HepG2 (cell line): Measurements from ENCODE around the gene PHF14. TPM values are rescaled to one million over a fixed set of nuclear protein-coding genes. Genes with fewer than 3 reads are reported as not detected.

Experiments
- ATAC-seq: fragments of 200-7000 bp; cut with Tn5 transposase; 3 replicates; pipeline ENCODE4 v1.9.1; 2020; ENCODE audit warnings: mild to moderate bottlenecking, moderate library complexity
- BruUV-seq: library from RNA; stranded (reverse); fragments of 400-500 nt; replicated peaks from 2 replicates; lab custom pipeline; 2021; lab: Mats Ljungman, UMichigan
- CTCF ChIA-PET: fragments of 300-600 bp; formaldehyde crosslinking; extraction: SDS; loops from one replicate; lab custom pipeline; 2021; ENCODE audit warnings: low total read pairs, inconsistent platforms, low intra/inter-chr PET ratio; lab: Yijun Ruan, JAX
- POLR2A ChIA-PET: fragments of 350-600 bp; sonication (Branson Sonifier 250); formaldehyde crosslinking; loops from one replicate; lab custom pipeline; 2020; ENCODE audit warnings: antibody characterized with exemption, inconsistent platforms; lab: Yijun Ruan, JAX
- DNase-seq: peaks from one replicate; pipeline ENCODE4 v3.0.0-alpha.2; 2015; ENCODE audit warnings: low spot score
- FAIRE-seq: peaks from 3 replicates; lab custom pipeline; 2011; peaks lifted over from hg19 to GRCh38; lab: Jason Lieb, UNC
- H2AFZ ChIP-seq: one replicate; pipeline ENCODE4 v1.6.1; 2011; ENCODE audit warnings: low read length, inconsistent platforms
- H3K27ac ChIP-seq: fragments of 300-600 bp; 3 replicates; pipeline ENCODE4 v1.8.0; 2011; ENCODE audit warnings: mixed run types, mild to moderate bottlenecking, mixed read lengths, low read length, inconsistent platforms; ENCODE audit not compliant: insufficient read depth; ENCODE audit errors: extremely low read length
- H3K27me3 ChIP-seq, 2 experiments: fragments of 200-600 bp in 1 of 2; 2 replicates in 1 of 2; 3 replicates in 1 of 2; pipeline versions ENCODE4 v1.6.0 to v1.8.0; 2011; ENCODE audit warnings: low read length in 2 of 2, mild to moderate bottlenecking in 2 of 2, moderate library complexity in 2 of 2, inconsistent platforms in 1 of 2; ENCODE audit not compliant: insufficient read depth in 2 of 2, control insufficient read depth in 1 of 2
- H3K36me3 ChIP-seq, 2 experiments: fragments of 200-600 bp in 1 of 2; replicated peaks in 1 of 2; 2 replicates in 1 of 2; 3 replicates in 1 of 2; pipeline versions ENCODE4 v1.5.1 to v1.8.0; 2011; ENCODE audit warnings: low read length in 2 of 2, inconsistent platforms in 1 of 2; ENCODE audit not compliant: insufficient read depth in 2 of 2, control insufficient read depth in 1 of 2
- H3K4me1 ChIP-seq: 2 replicates; pipeline ENCODE4 v1.5.1; 2012; ENCODE audit warnings: low read length, inconsistent platforms; ENCODE audit not compliant: insufficient read depth
- H3K4me2 ChIP-seq: 2 replicates; pipeline ENCODE4 v1.6.0; 2011; ENCODE audit warnings: low read depth, low read length, inconsistent platforms
- H3K4me3 ChIP-seq, 3 experiments: fragments of 200-600 bp in 1 of 3; sonication (generic), shearing (Covaris generic) in 1 of 3; replicated peaks in 1 of 3; 2 replicates each; pipeline ENCODE4 v1.5.1; 2011 to 2016; ENCODE audit warnings: low read length in 3 of 3, inconsistent platforms in 2 of 3, low read depth in 2 of 3, mild to moderate bottlenecking in 2 of 3, control low read depth in 1 of 3, mixed read lengths in 1 of 3; ENCODE audit not compliant: insufficient read depth in 1 of 3
- H3K79me2 ChIP-seq: one replicate; pipeline ENCODE4 v1.6.1; 2011; ENCODE audit warnings: low read length, inconsistent platforms; ENCODE audit not compliant: insufficient read depth
- H3K9ac ChIP-seq: 2 replicates; pipeline ENCODE4 v1.6.0; 2011; ENCODE audit warnings: mild to moderate bottlenecking, low read depth, low read length, inconsistent platforms; ENCODE audit not compliant: insufficient read depth
- H3K9me3 ChIP-seq: 2 replicates; pipeline ENCODE4 v1.5.1; 2012; ENCODE audit warnings: mild to moderate bottlenecking, low read length
- H4K20me1 ChIP-seq: 2 replicates; pipeline ENCODE4 v1.6.0; 2011; ENCODE audit warnings: inconsistent platforms, mild to moderate bottlenecking, low read length, moderate library complexity; ENCODE audit not compliant: insufficient read depth
- CEBPB ChIP-seq: IDR thresholded peaks from 2 replicates; pipeline ENCODE4 v1.6.1; 2011; ENCODE audit warnings: low read depth, low read length, improper control_type of control experiment, borderline replicate concordance
- HOXA9 ChIP-seq: sonication (generic); formaldehyde crosslinking; IDR thresholded peaks from 2 replicates; pipeline ENCODE4 v1.8.1; 2022; ENCODE audit warnings: missing genetic modification reagents, mild to moderate bottlenecking, moderate library complexity, borderline replicate concordance
- KDM1A ChIP-seq: IDR thresholded peaks from 2 replicates; pipeline ENCODE4 v1.6.1; 2016; ENCODE audit warnings: missing compliant biosample characterization
- NPAS2 ChIP-seq: sonication (generic); formaldehyde crosslinking; IDR thresholded peaks from 2 replicates; pipeline ENCODE4 v1.8.0; 2022; ENCODE audit warnings: mild to moderate bottlenecking, missing genetic modification reagents, borderline replicate concordance
- NR2F6 ChIP-seq, 2 experiments: IDR thresholded peaks; 2 replicates each; pipeline ENCODE4 v1.6.1; 2016; ENCODE audit warnings: antibody characterized with exemption in 1 of 2, mild to moderate bottlenecking in 1 of 2
- XRCC5 ChIP-seq: fragments of 200-400 bp; formaldehyde crosslinking; optimal IDR thresholded peaks from 2 replicates; pipeline ENCODE3; 2017; ENCODE audit warnings: mild to moderate bottlenecking, low read length
- ZNF350 ChIP-seq: sonication (generic); formaldehyde crosslinking; IDR thresholded peaks from 2 replicates; pipeline ENCODE4 v1.4.0; 2020; ENCODE audit warnings: mild to moderate bottlenecking, low read depth, missing genetic modification reagents, borderline replicate concordance
- ZNF547 ChIP-seq: sonication (generic); formaldehyde crosslinking; IDR thresholded peaks from 2 replicates; pipeline ENCODE4 v1.5.1; 2020; ENCODE audit warnings: mild to moderate bottlenecking, missing genetic modification reagents
- WGBS: methylation state at CpG from one replicate; pipeline ENCODE4 v1.1.6; 2017; ENCODE audit warnings: low lambda C conversion rate; 5-methylcytosine and 5-hydroxymethylcytosine counted together
- in situ Hi-C: cut with HindIII; loops from 2 replicates; pipeline ENCODE4 v1.10.0; 2017; ENCODE audit warnings: low pct_unique_long_range_greater_than_20kb; ENCODE audit not compliant: extremely low pct_ligation_motif_present
- intact Hi-C: fragments of 100-400 bp; cut with micrococcal nuclease; formaldehyde crosslinking; loops from one replicate; pipeline ENCODE4 v1.10.0; 2022; ENCODE audit not compliant: unreplicated experiment
- polyA plus RNA-seq, 8 experiments: library from polyadenylated mRNA; depleted of rRNA in 3 of 8; stranded (reverse) in 7 of 8; unstranded in 1 of 8; fragments of >200 nt; fragmentation: Illumina TruSeq in 4 of 8; extraction: Trizol in 4 of 8; gene quantifications; 2 replicates each; pipeline versions ENCODE4 v1.2.1 to v1.2.3, GENCODE V29; 2011 to 2016; ENCODE audit warnings: low read depth in 4 of 8, missing spikeins in 1 of 8, mixed read lengths in 1 of 8; ENCODE audit not compliant: insufficient read depth in 1 of 8
- total RNA-seq, 5 experiments: library from RNA; depleted of rRNA; stranded (reverse); fragments of >200 nt; fragmentation: Illumina TruSeq; extraction: Trizol; gene quantifications; 2 replicates each; pipeline ENCODE4 v1.2.3, GENCODE V29; 2016; ENCODE audit warnings: low read depth in 1 of 5
- TF ChIP-seq, protein P1 (sequence below): sonication (generic); formaldehyde crosslinking; IDR thresholded peaks from 2 replicates; pipeline ENCODE4 v1.4.0; 2020; ENCODE audit warnings: missing genetic modification reagents
- TF ChIP-seq, protein P2 (sequence below): sonication (generic); formaldehyde crosslinking; IDR thresholded peaks from 2 replicates; pipeline ENCODE4 v1.8.0; 2022; ENCODE audit warnings: mild to moderate bottlenecking, missing genetic modification reagents, borderline replicate concordance

Gene PHF14
- total and polyA plus RNA-seq, 2 of the 13 experiments (the other 11 are each of a cell fraction or from before 2014, with no cell fraction given): 18.9 to 68.7 TPM

DNA sequence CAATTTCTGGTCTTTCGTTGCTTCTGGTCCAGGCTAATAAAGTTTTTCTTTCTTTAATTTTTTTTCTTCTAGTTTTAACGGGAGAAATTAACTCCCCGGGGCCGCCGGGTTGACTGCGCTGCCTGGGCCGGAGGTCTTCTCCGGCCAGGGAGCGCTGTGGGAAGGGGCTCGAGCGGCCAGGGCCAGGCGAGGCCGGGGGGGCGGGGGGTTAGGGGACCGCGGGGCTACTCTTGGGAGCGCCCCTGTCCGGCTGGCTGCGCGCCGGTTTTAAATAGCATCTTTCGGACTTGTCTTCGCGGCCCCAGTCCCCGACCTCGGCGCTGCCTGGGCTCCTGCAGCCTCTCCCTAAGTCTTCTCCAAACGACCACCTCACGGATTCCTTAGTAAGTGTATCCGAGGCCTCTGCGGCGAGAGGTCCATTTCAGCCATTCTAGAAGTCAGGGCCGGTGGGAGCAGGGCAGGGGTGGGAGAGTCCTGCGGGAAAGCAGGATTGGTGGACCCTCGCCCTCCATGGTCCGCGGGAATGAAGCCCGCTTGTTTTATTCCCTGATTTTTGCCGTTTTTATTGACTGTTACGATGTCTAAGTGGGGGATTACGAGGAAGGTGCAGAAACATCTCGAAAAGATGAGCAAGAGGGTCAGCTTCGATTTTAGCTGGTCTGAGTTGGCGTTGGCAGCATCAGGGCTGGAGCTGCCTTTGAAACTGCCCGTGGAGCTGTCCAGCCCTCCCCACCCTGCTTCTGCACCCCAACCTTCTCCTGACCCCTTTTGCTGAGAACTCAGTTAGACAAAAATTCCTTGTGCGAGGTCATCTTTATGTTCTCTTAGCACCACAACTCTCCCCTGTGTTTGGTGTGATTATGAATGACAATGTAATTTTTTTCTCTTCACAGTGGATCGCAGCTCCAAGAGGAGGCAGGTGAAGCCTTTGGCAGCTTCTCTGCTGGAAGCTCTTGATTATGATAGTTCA lies 555 bp downstream of the PHF14 start (continued):
- no peak for TF ChIP-seq ZNF350 (CRISPR knock-in tag)
- 0 out of 2 replicates have a peak, but pooled peaks have one; percentile 3 for TF ChIP-seq ZNF547 (CRISPR knock-in tag)
- no peak for TF ChIP-seq HOXA9 (CRISPR knock-in tag)
- no peak for TF ChIP-seq NR2F6 (IDR thresholded peaks at IDR 0.05)
- TF ChIP-seq NR2F6 (CRISPR knock-in tag; IDR thresholded peaks at IDR 0.05): 0 out of 2 replicates have a peak, but pooled peaks have one; percentile 6
- no peak for TF ChIP-seq CEBPB
- TF ChIP-seq XRCC5: no peak

DNA sequence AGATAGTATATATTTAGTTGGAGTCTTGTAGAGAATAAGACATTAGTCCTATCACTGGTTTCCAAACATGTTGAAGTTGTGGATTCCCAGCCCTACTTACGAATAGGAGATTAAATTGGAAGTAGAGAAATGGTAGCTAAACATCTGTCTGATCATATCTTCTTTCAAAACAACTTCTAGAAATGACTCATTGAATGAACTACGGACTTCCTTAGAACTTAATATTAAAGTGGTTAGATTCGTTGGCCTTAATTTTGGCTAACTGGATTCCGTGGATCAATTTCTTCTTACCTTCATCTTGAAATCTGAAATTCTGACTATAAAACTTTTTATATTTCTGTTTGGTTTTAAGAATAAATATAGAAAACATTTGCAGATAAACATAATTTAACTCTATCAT lies 3.4 kb downstream of the PHF14 start:
- FAIRE-seq: no peak
- peaks cover 0 to 10% of the 10 kb centered on the region in 2 experiments; a peak in 1 of 5 replicates for H3K36me3 ChIP-seq
- H3K27me3 ChIP-seq: no peaks in the 10 kb centered on the region; a peak in 1 of 5 replicates
- no peak for DNase-seq
- in situ Hi-C loops (no loop called here), intact Hi-C loops (loop anchor here (2.0 kb wide), 1 partner anchor 62 kb away; no protein-coding TSS in a partner anchor)
- H3K27ac ChIP-seq: no peak overlapping the region
- WGBS: 89% methylated on average over 4 of the region's 4 CpGs
- no peak for ATAC-seq
- peaks cover 46% of the 10 kb centered on the region for H3K4me1 ChIP-seq
- peak overlapping the region; percentile 91 for H3K4me2 ChIP-seq
- H3K9ac ChIP-seq: no peak overlapping the region
- H3K4me3 ChIP-seq: no peak overlapping the region
- no peak overlapping the region for H2AFZ ChIP-seq
- BruUV-seq: no TSS peak
- H3K79me2 ChIP-seq: peaks cover 67% of the 10 kb centered on the region
- CTCF ChIA-PET: no interaction called here
- no peaks in the 10 kb centered on the region for H4K20me1 ChIP-seq
- TF ChIP-seq, protein P1, sequence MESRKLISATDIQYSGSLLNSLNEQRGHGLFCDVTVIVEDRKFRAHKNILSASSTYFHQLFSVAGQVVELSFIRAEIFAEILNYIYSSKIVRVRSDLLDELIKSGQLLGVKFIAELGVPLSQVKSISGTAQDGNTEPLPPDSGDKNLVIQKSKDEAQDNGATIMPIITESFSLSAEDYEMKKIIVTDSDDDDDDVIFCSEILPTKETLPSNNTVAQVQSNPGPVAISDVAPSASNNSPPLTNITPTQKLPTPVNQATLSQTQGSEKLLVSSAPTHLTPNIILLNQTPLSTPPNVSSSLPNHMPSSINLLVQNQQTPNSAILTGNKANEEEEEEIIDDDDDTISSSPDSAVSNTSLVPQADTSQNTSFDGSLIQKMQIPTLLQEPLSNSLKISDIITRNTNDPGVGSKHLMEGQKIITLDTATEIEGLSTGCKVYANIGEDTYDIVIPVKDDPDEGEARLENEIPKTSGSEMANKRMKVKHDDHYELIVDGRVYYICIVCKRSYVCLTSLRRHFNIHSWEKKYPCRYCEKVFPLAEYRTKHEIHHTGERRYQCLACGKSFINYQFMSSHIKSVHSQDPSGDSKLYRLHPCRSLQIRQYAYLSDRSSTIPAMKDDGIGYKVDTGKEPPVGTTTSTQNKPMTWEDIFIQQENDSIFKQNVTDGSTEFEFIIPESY (CRISPR knock-in tag): no peak
- TF ChIP-seq, protein P2, sequence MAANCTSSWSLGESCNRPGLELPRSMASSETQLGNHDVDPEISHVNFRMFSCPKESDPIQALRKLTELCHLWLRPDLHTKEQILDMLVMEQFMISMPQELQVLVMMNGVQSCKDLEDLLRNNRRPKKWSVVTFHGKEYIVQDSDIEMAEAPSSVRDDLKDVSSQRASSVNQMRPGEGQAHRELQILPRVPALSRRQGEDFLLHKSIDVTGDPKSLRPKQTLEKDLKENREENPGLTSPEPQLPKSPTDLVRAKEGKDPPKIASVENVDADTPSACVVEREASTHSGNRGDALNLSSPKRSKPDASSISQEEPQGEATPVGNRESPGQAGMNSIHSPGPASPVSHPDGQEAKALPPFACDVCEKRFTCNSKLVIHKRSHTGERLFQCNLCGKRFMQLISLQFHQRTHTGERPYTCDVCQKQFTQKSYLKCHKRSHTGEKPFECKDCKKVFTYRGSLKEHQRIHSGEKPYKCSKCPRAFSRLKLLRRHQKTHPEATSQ (CRISPR knock-in tag): no peak
- TF ChIP-seq KDM1A: no peak
- no peak for TF ChIP-seq NPAS2 (CRISPR knock-in tag)
- POLR2A ChIA-PET: no interaction called here
- H3K9me3 ChIP-seq: no peaks in the 10 kb centered on the region
